ENCODE results near the gene C17orf67.

DNA sequence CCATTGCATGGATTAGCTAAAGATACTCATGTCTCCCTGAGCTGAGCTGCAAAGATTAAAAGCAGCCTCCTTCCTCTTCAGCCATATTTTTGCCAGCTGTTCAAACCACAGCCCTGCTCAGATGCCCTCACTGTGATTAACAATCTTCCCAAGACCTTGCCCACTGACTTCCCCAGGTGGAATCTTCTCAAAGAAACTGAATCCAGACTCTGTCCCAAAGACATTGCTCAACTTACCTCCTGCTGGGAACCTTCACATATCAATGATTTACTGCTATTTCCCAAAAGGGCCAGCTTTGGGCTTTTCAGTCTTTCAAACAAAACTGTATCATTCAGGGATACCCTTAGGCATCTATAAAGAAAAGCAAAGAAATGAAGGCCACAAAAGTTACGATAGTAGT, 9.2 kb downstream of the C17orf67 start:
- no peak for TF ChIP-seq CTCF (IDR thresholded peaks at IDR 0.05)
- no peak for TF ChIP-seq POLR2A (IDR thresholded peaks at IDR 0.05)
- no peak for TF ChIP-seq POLR2AphosphoS5 (IDR thresholded peaks at IDR 0.05; ENCODE audit: insufficient read depth in 1 of 2, low read depth in 1 of 2)
